ENCODE results near the gene GLYAT.
"Not testable (repeated sequence)": the region's sequence is repeated elsewhere in the genome, so short reads cannot be mapped to it uniquely, and the experiment has no call there.

- TF ChIP-seq EZH2 (IDR thresholded peaks at IDR 0.05; ENCODE audit: borderline replicate concordance, insufficient read depth, low read length, poor library complexity, severe bottlenecking); CTCF (IDR thresholded peaks at IDR 0.05; ENCODE audit: poor library complexity, severe bottlenecking); REST (IDR thresholded peaks at IDR 0.05; ENCODE audit: borderline replicate concordance); POLR2AphosphoS5 (IDR thresholded peaks at IDR 0.05); RAD21 (conservative IDR thresholded peaks at IDR 0.05); EP300 (conservative IDR thresholded peaks at IDR 0.05; ENCODE audit: poor library complexity, severe bottlenecking); MXI1 (conservative IDR thresholded peaks at IDR 0.05; ENCODE audit: poor library complexity, severe bottlenecking); TAF1 (IDR thresholded peaks at IDR 0.05; ENCODE audit: low read depth): not testable (repeated sequence)
These were observed 34.9 kb downstream of the GLYAT start for GRCh38 chr11:58696825-58697224.
